Endothelial cell of umbilical vein (primary cell): Measurements from ENCODE around the gene RPS27L. TPM values are rescaled to one million over a fixed set of nuclear protein-coding genes. Genes with fewer than 3 reads are reported as not detected.

Source experiments
- BruUV-seq: library from RNA; stranded (reverse); fragments of 400-500 nt; replicated peaks from 2 replicates; lab custom pipeline; 2021; lab: Mats Ljungman, UMichigan
- CTCF ChIA-PET: fragments of 300-600, 350-600 bp; sonication (Branson Sonifier 250); formaldehyde crosslinking; loops from one replicate; lab custom pipeline; 2021; ENCODE audit warnings: antibody characterized with exemption, inconsistent platforms; lab: Charles Lee
- POLR2A ChIA-PET: fragments of 300-600, 350-600 bp; sonication (Branson Sonifier 250); formaldehyde crosslinking; loops from one replicate; lab custom pipeline; 2021; ENCODE audit warnings: antibody characterized with exemption, inconsistent platforms; lab: Charles Lee
- DNase-seq: peaks from one replicate; pipeline ENCODE4 v3.0.0-alpha.2; 2011; ENCODE audit warnings: low read depth, low spot score
- FAIRE-seq: peaks from 2 replicates; lab custom pipeline; 2011; peaks lifted over from hg19 to GRCh38; lab: Jason Lieb, UNC
- H2AFZ ChIP-seq: 2 replicates; pipeline ENCODE4 v1.6.0; 2012; ENCODE audit warnings: low read depth, low read length, control low read depth, inconsistent platforms
- H3K27ac ChIP-seq: 2 replicates; pipeline ENCODE4 v1.5.1; 2011; ENCODE audit warnings: low read depth, mild to moderate bottlenecking, control low read depth, low read length, moderate library complexity; ENCODE audit not compliant: insufficient read depth
- H3K27me3 ChIP-seq, 2 experiments: 2 replicates each; pipeline versions ENCODE4 v1.6.0 to v1.6.1; 2011; ENCODE audit warnings: low read length in 2 of 2, mixed read lengths in 1 of 2; ENCODE audit not compliant: control insufficient read depth in 2 of 2, insufficient read depth in 2 of 2
- H3K36me3 ChIP-seq, 2 experiments: 2 replicates in 1 of 2; 3 replicates in 1 of 2; pipeline ENCODE4 v1.5.1; 2011; ENCODE audit warnings: low read length in 2 of 2, mild to moderate bottlenecking in 1 of 2, moderate library complexity in 1 of 2; ENCODE audit not compliant: control insufficient read depth in 2 of 2, insufficient read depth in 2 of 2; ENCODE audit errors: extremely low read depth in 1 of 2
- H3K4me1 ChIP-seq: 3 replicates; pipeline ENCODE4 v1.5.1; 2011; ENCODE audit warnings: mild to moderate bottlenecking, low read length; ENCODE audit not compliant: control insufficient read depth, insufficient read depth; ENCODE audit errors: extremely low read depth
- H3K4me2 ChIP-seq: 2 replicates; pipeline ENCODE4 v1.6.1; 2011; ENCODE audit warnings: low read length, control low read depth, mixed read lengths; ENCODE audit not compliant: insufficient read depth
- H3K4me3 ChIP-seq, 3 experiments: fragments of 200-600 bp in 1 of 3; sonication (generic), shearing (Covaris generic) in 1 of 3; replicated peaks in 1 of 3; 2 replicates each; pipeline ENCODE4 v1.5.1; 2011 to 2016; ENCODE audit warnings: control low read depth in 3 of 3, low read length in 3 of 3, mild to moderate bottlenecking in 2 of 3, inconsistent platforms in 1 of 3, low read depth in 1 of 3, moderate library complexity in 1 of 3; ENCODE audit not compliant: insufficient read depth in 1 of 3
- H3K79me2 ChIP-seq: 2 replicates; pipeline ENCODE4 v1.6.0; 2012; ENCODE audit warnings: low read length, inconsistent platforms; ENCODE audit not compliant: control insufficient read depth, insufficient read depth
- H3K9ac ChIP-seq: replicated peaks from 2 replicates; pipeline ENCODE3; 2011; ENCODE audit warnings: low read length, control low read depth; ENCODE audit not compliant: insufficient read depth; ENCODE audit errors: extremely low read depth
- H3K9me1 ChIP-seq: replicated peaks from 3 replicates; pipeline ENCODE4 v1.6.0; 2011; ENCODE audit warnings: mild to moderate bottlenecking, low read length; ENCODE audit not compliant: control insufficient read depth, insufficient read depth; ENCODE audit errors: extremely low read depth
- H3K9me3 ChIP-seq: replicated peaks from 2 replicates; pipeline ENCODE4 v1.5.1; 2012; ENCODE audit warnings: low read length, inconsistent platforms; ENCODE audit not compliant: control insufficient read depth, insufficient read depth
- H4K20me1 ChIP-seq: replicated peaks from 2 replicates; pipeline ENCODE3; 2011; ENCODE audit warnings: mild to moderate bottlenecking, low read length; ENCODE audit not compliant: control insufficient read depth, insufficient read depth; ENCODE audit errors: extremely low read depth
- EZH2 ChIP-seq: IDR thresholded peaks from 2 replicates; pipeline ENCODE4 v1.6.1; 2012; ENCODE audit warnings: borderline replicate concordance, low read depth, mild to moderate bottlenecking, moderate library complexity, low read length, inconsistent platforms; ENCODE audit not compliant: severe bottlenecking
- FOS ChIP-seq: IDR thresholded peaks from 2 replicates; pipeline ENCODE4 v1.6.1; 2011; ENCODE audit warnings: mild to moderate bottlenecking, low read length, moderate library complexity, borderline replicate concordance; ENCODE audit not compliant: insufficient read depth
- GATA2 ChIP-seq: IDR thresholded peaks from 2 replicates; pipeline ENCODE4 v1.7.0; 2011; ENCODE audit warnings: low read depth, mild to moderate bottlenecking, moderate library complexity, mixed read lengths, low read length; ENCODE audit not compliant: insufficient read length, insufficient read depth
- JUN ChIP-seq: IDR thresholded peaks from 2 replicates; pipeline ENCODE4 v1.6.1; 2011; ENCODE audit warnings: borderline replicate concordance, low read depth; ENCODE audit not compliant: insufficient read length, insufficient read depth
- MYC ChIP-seq: IDR thresholded peaks from one replicate; pipeline ENCODE4 v1.6.1; 2011; ENCODE audit warnings: mild to moderate bottlenecking, low read depth, low read length
- POLR2A ChIP-seq: IDR thresholded peaks from 2 replicates; pipeline ENCODE4 v1.6.1; 2012; ENCODE audit warnings: low read depth, mild to moderate bottlenecking, control low read depth, low read length
- POLR2AphosphoS5 ChIP-seq: IDR thresholded peaks from 2 replicates; pipeline ENCODE4 v1.6.1; 2012; ENCODE audit warnings: low read depth, mild to moderate bottlenecking, control low read depth, low read length, moderate library complexity; ENCODE audit not compliant: insufficient read depth
- dilution Hi-C: fragments of 300-500 bp; cut with MboI; formaldehyde crosslinking; loops from one replicate; pipeline ENCODE4 v1.15.0; 2019; ENCODE audit warnings: low sequenced_read_pairs; ENCODE audit not compliant: extremely low pct_ligation_motif_present
- intact Hi-C: fragments of 100-400 bp; cut with micrococcal nuclease; formaldehyde crosslinking; loops from one replicate; pipeline ENCODE4 v1.10.0; 2022
- polyA plus RNA-seq, 4 experiments: library from polyadenylated mRNA; depleted of rRNA in 3 of 4; stranded (reverse) in 3 of 4; unstranded in 1 of 4; fragments of >200 nt; gene quantifications; 2 replicates each; pipeline versions ENCODE4 v1.2.1 to v1.2.3, GENCODE V29; 2011 to 2012; ENCODE audit warnings: missing spikeins in 1 of 4
- total RNA-seq: library from RNA; stranded (reverse); gene quantifications from 2 replicates; pipeline ENCODE4 v1.2.3, GENCODE V29; 2021
- TF ChIP-seq, protein P1 (sequence below), 2 donors: IDR thresholded peaks; 1 replicate in 1 of 2; 2 replicates in 1 of 2; pipeline ENCODE4 v1.5.1; 2011; ENCODE audit warnings: low read length in 2 of 2, mild to moderate bottlenecking in 2 of 2, moderate library complexity in 2 of 2, control low read depth in 1 of 2, inconsistent platforms in 1 of 2, low read depth in 1 of 2; ENCODE audit not compliant: insufficient read depth in 1 of 2; ENCODE audit errors: extremely low read depth in 1 of 2
- TF ChIP-seq, protein P2 (sequence below): IDR thresholded peaks from 2 replicates; pipeline ENCODE4 v1.6.1; 2011; ENCODE audit not compliant: insufficient read depth, insufficient read length

Gene RPS27L
- total and polyA plus RNA-seq, 2 donors (not counting 3 experiments of a cell fraction or from before 2014, with no cell fraction given) = 163 to 345 TPM

DNA sequence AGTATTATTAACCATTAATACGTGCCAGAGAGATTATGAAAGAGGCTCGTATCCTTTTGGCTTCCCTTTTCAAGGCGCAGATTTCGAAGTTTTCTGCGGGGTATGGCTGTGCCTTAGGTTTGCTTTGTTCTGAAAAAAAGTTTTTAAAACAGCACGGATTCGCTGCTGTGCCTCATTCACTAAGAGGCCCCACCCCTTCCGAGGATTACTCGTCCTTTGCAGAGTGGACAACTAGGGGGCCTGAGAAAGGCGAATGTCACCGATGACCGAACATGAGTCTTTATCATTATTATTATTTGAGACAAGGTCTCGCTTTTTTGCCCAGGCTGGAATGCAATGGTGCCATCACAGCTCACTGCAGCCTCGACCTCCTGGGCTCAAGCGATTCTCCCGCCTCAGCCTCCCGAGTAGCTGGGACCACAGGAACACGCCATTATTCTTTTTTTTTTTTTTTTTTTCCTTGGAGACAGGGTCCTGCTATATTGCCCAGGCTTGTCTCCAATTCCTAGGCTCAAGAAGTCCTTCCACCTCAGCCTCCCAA lies 684 bp upstream of the RPS27L start:
- Histone ChIP-seq H3K27me3 (no peaks in the 10 kb centered on the region), H3K27ac (peak overlapping the region; percentile 71), H3K9me3 (no peaks in the 10 kb centered on the region), H3K36me3 (peaks cover 3 to 7% of the 10 kb centered on the region in 2 experiments), H3K9ac (peak overlapping the region; percentile 81), H2AFZ (peak overlapping the region; percentile 56), H3K79me2 (peaks cover 24% of the 10 kb centered on the region), H3K4me1 (peaks cover 11% of the 10 kb centered on the region), H3K4me2 (peak overlapping the region; percentile 62), H3K9me1 (no peaks in the 10 kb centered on the region), H3K4me3 (peak overlapping the region; percentile 54 to 98 (median 88)), H4K20me1 (no peaks in the 10 kb centered on the region)
- BruUV-seq = TSS peak; percentile 73
- FAIRE-seq = peak; percentile 24
- TF ChIP-seq EZH2 (no peak), JUN (no peak), FOS (no peak), MYC (no peak), POLR2AphosphoS5 (no peak), POLR2A (no peak), GATA2 (no peak)
- TF ChIP-seq, protein P1, sequence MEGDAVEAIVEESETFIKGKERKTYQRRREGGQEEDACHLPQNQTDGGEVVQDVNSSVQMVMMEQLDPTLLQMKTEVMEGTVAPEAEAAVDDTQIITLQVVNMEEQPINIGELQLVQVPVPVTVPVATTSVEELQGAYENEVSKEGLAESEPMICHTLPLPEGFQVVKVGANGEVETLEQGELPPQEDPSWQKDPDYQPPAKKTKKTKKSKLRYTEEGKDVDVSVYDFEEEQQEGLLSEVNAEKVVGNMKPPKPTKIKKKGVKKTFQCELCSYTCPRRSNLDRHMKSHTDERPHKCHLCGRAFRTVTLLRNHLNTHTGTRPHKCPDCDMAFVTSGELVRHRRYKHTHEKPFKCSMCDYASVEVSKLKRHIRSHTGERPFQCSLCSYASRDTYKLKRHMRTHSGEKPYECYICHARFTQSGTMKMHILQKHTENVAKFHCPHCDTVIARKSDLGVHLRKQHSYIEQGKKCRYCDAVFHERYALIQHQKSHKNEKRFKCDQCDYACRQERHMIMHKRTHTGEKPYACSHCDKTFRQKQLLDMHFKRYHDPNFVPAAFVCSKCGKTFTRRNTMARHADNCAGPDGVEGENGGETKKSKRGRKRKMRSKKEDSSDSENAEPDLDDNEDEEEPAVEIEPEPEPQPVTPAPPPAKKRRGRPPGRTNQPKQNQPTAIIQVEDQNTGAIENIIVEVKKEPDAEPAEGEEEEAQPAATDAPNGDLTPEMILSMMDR (IDR thresholded peaks at IDR 0.05; ENCODE audit: extremely low read depth in 1 of 2, insufficient read depth in 1 of 2, low read depth in 1 of 2, low read length in 2 of 2) = no peak
- TF ChIP-seq, protein P2, sequence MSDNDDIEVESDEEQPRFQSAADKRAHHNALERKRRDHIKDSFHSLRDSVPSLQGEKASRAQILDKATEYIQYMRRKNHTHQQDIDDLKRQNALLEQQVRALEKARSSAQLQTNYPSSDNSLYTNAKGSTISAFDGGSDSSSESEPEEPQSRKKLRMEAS = no peak
- dilution Hi-C loops = no loop called here
- DNase-seq = peak; percentile 70
- ChIA-PET CTCF (interaction anchor here (0.9 to 1.8 kb wide), 7 partner anchors 13 to 245 kb away, joined by 3 to 7 read pairs (median 4); partner anchors contain the start of gene APH1B), POLR2A (interaction anchor here (0.5 to 1.4 kb wide), 11 partner anchors 9 to 230 kb away, joined by 3 to 9 read pairs (median 4); partner anchors contain the start of genes LACTB and RAB8B)
- intact Hi-C loops = loop anchor here (1.0 to 5.0 kb wide), 6 partner anchors 31 to 129 kb away; partner anchors contain the start of genes APH1B, LACTB and RAB8B
